Body of pancreas (tissue), 4 donors: ENCODE data around the gene MAU2.

ENCODE experiments used
- CTCF ChIP-seq, 7 experiments: fragments of 450-650 bp in 4 of 7; fragments of 200-600 bp in 3 of 7; sonication (generic) in 3 of 7; IDR thresholded peaks; one replicate each; pipeline ENCODE4 v1.5.1; 2016 to 2019; ENCODE audit warnings: antibody characterized with exemption in 7 of 7
- POLR2A ChIP-seq, 3 donors: fragments of 450-650 bp; IDR thresholded peaks; one replicate each; pipeline ENCODE4 v1.6.1; 2016; ENCODE audit warnings: antibody characterized with exemption in 3 of 3, mild to moderate bottlenecking in 2 of 3

GRCh38 chr19:19405971-19406877 lies 85.6 kb downstream of the MAU2 start:
- TF ChIP-seq CTCF (IDR thresholded peaks at IDR 0.05) (no peak), POLR2A (IDR thresholded peaks at IDR 0.05) (peak in 1 of 3 donors; percentile 15)
